IPS-18a (cell line): Measurements from ENCODE around the gene PRELP.

Experiments used
- H3K27ac ChIP-seq: one replicate; pipeline ENCODE4 v1.5.1; 2013; ENCODE audit warnings: low read length
- H3K27me3 ChIP-seq: one replicate; pipeline ENCODE4 v1.6.1; 2013; ENCODE audit warnings: mild to moderate bottlenecking, low read length; ENCODE audit not compliant: control insufficient read depth, insufficient read depth
- H3K36me3 ChIP-seq: one replicate; pipeline ENCODE4 v1.6.1; 2013; ENCODE audit warnings: low read depth, low read length; ENCODE audit not compliant: control insufficient read depth
- H3K4me1 ChIP-seq: one replicate; pipeline ENCODE4 v1.6.1; 2013; ENCODE audit warnings: low read depth, low read length; ENCODE audit not compliant: control insufficient read depth
- H3K4me3 ChIP-seq: one replicate; pipeline ENCODE4 v1.5.1; 2013; ENCODE audit warnings: low read length
- H3K9ac ChIP-seq: one replicate; pipeline ENCODE4 v1.6.1; 2013; ENCODE audit warnings: mild to moderate bottlenecking, low read length, moderate library complexity
- H3K9me3 ChIP-seq: one replicate; pipeline ENCODE4 v1.6.1; 2013; ENCODE audit warnings: low read depth, low read length; ENCODE audit not compliant: control insufficient read depth

The PRELP gene

GRCh38 chr1:203519896-203520295 lies 44.3 kb downstream of the PRELP start:
- Histone ChIP-seq H3K36me3 (no peaks in the 10 kb centered on the region), H3K27me3 (peaks cover 70% of the 10 kb centered on the region), H3K4me3 (peak overlapping the region; percentile 36), H3K27ac (no peak overlapping the region), H3K9ac (no peak overlapping the region), H3K9me3 (no peaks in the 10 kb centered on the region), H3K4me1 (peaks cover 61% of the 10 kb centered on the region)

GRCh38 chr1:203520315-203520714 lies 44.7 kb downstream of the PRELP start:
- H3K36me3 ChIP-seq: no peaks in the 10 kb centered on the region
- H3K27ac ChIP-seq: no peak overlapping the region
- no peak overlapping the region for H3K4me3 ChIP-seq
- H3K9me3 ChIP-seq: no peaks in the 10 kb centered on the region
- no peak overlapping the region for H3K9ac ChIP-seq
- peaks cover 63% of the 10 kb centered on the region for H3K4me1 ChIP-seq
- H3K27me3 ChIP-seq: peaks cover 66% of the 10 kb centered on the region

DNA sequence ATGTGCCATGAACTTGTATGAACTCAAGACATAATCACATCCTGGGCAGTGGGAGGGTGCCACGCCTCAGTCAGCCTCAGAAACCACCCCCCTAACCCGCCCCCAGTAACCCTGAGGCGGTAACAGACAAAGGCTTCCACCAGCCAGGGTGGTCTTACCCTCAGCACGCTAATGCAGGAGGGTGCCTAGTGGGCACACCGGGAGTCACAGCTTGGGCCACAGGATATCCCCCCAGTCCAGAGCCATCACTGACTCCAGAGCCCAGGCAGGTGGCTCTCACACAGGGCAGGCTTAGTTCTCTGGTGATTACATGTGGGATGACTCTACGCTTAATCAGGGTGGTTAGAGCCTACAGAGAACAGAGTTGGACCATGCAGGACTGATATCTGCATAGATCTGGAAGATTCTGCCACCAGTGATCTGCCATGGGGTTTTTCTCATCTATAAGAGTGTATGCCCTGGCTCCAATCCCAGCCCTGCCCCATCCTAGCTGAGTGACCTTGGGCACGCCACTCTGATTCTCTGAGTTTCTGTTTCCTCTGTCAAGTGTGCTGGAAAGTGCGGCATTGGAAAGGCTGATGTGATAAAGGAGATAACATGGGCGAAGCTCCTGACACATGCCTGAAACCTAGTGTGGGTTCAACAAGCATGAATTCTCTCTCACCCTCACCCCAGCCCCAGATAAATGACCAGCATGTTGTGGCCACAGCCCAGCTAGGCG lies 45.6 kb downstream of the PRELP start:
- Histone ChIP-seq H3K27ac (no peak overlapping the region), H3K27me3 (peaks cover 57% of the 10 kb centered on the region), H3K4me1 (peaks cover 61% of the 10 kb centered on the region), H3K4me3 (peak overlapping the region; percentile 23), H3K36me3 (no peaks in the 10 kb centered on the region), H3K9ac (no peak overlapping the region), H3K9me3 (no peaks in the 10 kb centered on the region)

DNA sequence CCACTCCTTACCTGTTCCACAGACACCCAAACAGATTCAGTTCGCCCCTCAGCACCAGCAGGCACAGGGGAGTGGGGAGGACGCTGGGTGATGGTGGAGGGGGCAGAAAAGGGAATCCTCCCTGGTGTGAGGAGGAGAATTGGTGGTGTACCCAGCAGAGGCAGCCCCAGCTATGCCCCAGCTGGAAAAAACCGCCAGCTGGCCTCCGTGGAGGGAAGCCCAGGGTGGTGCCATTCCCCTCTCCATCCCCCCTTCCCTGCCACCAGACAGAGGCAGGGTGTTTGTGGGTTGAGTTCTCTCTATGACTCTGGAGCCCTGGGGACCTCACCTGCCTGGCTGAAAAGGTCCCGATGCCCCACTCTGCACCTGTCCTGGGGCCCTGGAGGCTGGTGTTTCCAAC lies 46.2 kb downstream of the PRELP start:
- Histone ChIP-seq H3K4me1 (peaks cover 61% of the 10 kb centered on the region), H3K4me3 (peak overlapping the region; percentile 23), H3K27ac (no peak overlapping the region), H3K36me3 (no peaks in the 10 kb centered on the region), H3K9me3 (no peaks in the 10 kb centered on the region), H3K27me3 (peaks cover 51% of the 10 kb centered on the region), H3K9ac (no peak overlapping the region)

DNA sequence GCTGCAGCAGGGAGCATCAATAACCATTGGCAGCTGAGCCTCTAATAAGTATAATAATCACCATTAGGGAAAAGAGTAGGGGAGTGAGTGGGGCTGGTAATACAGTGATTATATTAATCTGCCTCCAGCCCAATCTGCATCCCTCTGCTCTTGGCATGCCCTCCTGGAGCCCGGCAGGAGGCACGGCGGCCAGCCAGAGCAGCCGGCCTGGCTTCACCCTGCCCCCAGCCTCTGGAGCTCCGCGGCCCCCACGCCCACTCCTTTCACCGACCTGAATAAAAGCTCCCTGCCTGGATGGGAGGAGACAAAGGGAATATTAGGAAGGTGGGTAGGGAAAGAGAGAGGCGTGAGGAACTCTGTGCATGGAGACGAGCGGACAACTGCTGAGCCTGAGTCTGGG lies 46.6 kb downstream of the PRELP start:
- Histone ChIP-seq H3K9me3 (no peaks in the 10 kb centered on the region), H3K4me3 (peak overlapping the region; percentile 23), H3K9ac (no peak overlapping the region), H3K4me1 (peaks cover 57% of the 10 kb centered on the region), H3K27me3 (peaks cover 47% of the 10 kb centered on the region), H3K36me3 (no peaks in the 10 kb centered on the region), H3K27ac (no peak overlapping the region)

GRCh38 chr1:203523667-203524066 lies 48.1 kb downstream of the PRELP start:
- Histone ChIP-seq H3K9ac (no peak overlapping the region), H3K9me3 (no peaks in the 10 kb centered on the region), H3K36me3 (no peaks in the 10 kb centered on the region), H3K4me1 (peaks cover 50% of the 10 kb centered on the region), H3K4me3 (no peak overlapping the region), H3K27me3 (peaks cover 33% of the 10 kb centered on the region), H3K27ac (no peak overlapping the region)

DNA sequence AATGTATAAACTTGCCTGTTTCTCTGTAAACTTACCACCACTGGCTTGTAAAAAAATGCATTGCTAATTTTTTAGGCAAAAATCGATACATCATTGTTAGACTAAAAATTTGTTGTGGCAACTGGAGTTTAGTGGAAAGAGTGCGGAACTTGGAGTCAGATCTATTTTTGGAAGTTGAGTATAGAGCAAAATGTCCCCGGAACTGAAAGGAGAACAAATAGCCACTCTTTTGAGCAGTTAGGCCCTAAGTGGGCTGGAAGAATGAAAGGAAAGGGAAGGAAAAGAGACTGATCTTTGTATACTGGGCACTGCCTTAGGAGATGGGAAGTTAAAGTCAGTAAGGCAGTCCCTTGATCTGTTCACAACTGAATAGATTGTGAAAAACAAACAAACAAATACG lies 48.5 kb downstream of the PRELP start:
- H3K9ac ChIP-seq: no peak overlapping the region
- no peaks in the 10 kb centered on the region for H3K9me3 ChIP-seq
- no peak overlapping the region for H3K4me3 ChIP-seq
- H3K36me3 ChIP-seq: no peaks in the 10 kb centered on the region
- H3K27me3 ChIP-seq: peaks cover 28% of the 10 kb centered on the region
- no peak overlapping the region for H3K27ac ChIP-seq
- peaks cover 46% of the 10 kb centered on the region for H3K4me1 ChIP-seq

DNA sequence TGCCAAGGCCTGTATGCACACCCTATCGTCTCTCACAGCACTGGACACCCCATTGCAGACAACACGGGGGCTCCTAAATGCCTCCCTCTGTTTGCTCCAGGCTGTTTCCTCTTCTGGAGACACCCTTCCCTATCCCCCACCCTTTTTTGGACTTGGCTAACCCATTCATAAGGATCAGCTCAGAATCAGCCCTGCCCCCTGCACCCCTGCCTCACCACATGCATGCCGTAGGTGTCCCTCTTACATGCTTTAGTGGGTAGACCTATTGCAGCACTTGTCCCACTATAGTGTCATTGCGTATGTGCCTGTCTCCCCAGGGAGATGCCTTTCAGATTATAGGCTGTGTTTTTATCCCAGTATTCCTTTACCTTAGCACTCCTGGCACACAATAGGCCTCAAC lies 49.2 kb downstream of the PRELP start:
- Histone ChIP-seq H3K9ac (no peak overlapping the region), H3K27me3 (peaks cover 23% of the 10 kb centered on the region), H3K4me1 (peaks cover 40% of the 10 kb centered on the region), H3K9me3 (no peaks in the 10 kb centered on the region), H3K27ac (no peak overlapping the region), H3K36me3 (no peaks in the 10 kb centered on the region), H3K4me3 (no peak overlapping the region)

DNA sequence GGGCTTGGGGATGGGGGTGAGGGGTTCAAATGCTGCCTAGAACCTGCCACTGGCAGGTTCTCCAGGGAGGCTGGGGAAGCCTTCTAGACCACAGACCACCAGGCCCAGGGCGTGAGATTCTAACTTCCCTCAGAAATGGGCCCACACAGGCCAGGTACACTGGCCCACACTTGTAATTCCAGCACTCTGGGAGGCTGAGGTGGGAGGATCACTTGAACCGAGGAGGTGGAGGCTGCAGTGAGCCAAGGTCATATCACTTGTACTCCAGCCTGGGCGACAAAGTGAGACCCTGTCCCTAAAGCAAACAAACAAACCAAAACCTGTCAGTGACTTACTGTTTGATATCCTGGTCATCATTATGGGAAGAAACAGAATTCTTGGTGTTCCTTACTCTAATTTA lies 50.1 kb downstream of the PRELP start:
- H3K27ac ChIP-seq: no peak overlapping the region
- no peaks in the 10 kb centered on the region for H3K36me3 ChIP-seq
- H3K4me1 ChIP-seq: peaks cover 32% of the 10 kb centered on the region
- no peaks in the 10 kb centered on the region for H3K9me3 ChIP-seq
- H3K4me3 ChIP-seq: no peak overlapping the region
- no peak overlapping the region for H3K9ac ChIP-seq
- H3K27me3 ChIP-seq: peaks cover 15% of the 10 kb centered on the region

- H3K4me3 ChIP-seq: no peak overlapping the region
These were observed 50.5 kb downstream of the PRELP start for GRCh38 chr1:203526130-203526529.

DNA sequence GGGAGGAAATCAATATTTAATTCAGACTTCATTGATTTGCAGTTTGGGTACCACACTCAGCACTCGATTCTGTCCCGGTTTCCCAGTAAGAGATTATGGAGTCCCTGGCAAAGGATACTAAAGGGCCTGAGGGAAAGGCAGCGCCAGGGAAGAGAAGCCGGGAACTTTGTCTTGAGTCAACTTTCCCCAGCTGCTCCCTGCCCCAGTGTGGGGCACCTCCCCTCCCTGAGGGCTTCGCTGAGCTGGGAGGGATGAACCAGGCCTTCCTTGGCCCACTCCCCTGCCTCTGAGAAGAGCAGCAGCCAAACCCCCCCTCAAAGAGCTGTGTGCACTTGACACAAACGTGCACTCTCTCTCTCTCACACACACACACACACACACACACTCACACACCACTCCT lies 51.0 kb downstream of the PRELP start:
- peaks cover 6% of the 10 kb centered on the region for H3K27me3 ChIP-seq
- H3K4me1 ChIP-seq: peaks cover 25% of the 10 kb centered on the region
- H3K9ac ChIP-seq: no peak overlapping the region
- H3K27ac ChIP-seq: no peak overlapping the region
- no peak overlapping the region for H3K4me3 ChIP-seq
- no peaks in the 10 kb centered on the region for H3K9me3 ChIP-seq
- H3K36me3 ChIP-seq: no peaks in the 10 kb centered on the region

More at GRCh38 chr1:203526130-203526529, 50.5 kb downstream of the PRELP start:
- H3K36me3 ChIP-seq: no peaks in the 10 kb centered on the region
- peaks cover 10% of the 10 kb centered on the region for H3K27me3 ChIP-seq
- no peak overlapping the region for H3K9ac ChIP-seq
- H3K27ac ChIP-seq: no peak overlapping the region
- H3K9me3 ChIP-seq: no peaks in the 10 kb centered on the region
- H3K4me1 ChIP-seq: peaks cover 29% of the 10 kb centered on the region

DNA sequence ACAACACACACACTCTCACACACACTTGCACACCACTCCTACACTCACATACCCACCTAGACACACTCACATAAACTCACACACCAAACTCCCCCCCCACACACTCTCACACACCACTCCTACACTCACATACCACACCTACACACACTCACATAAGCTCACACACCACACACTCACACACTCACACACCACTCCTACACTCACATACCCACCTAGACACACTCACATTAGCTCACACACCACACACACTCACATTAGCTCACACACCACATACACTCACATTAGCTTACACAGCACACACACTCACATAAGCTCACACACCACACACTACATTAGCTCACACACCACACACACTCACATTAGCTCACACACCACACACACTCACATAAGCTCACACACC lies 51.4 kb downstream of the PRELP start:
- Histone ChIP-seq H3K4me1 (peaks cover 20% of the 10 kb centered on the region), H3K9ac (no peak overlapping the region), H3K4me3 (no peak overlapping the region)

More for the DNA sequence above, 51.4 kb downstream of the PRELP start:
- Histone ChIP-seq H3K27me3 (peaks cover 2% of the 10 kb centered on the region), H3K9me3 (no peaks in the 10 kb centered on the region), H3K27ac (no peak overlapping the region), H3K36me3 (no peaks in the 10 kb centered on the region)
